GM23248 (cell line): ENCODE measurements around the gene FAM76B. TPM values are rescaled to one million over a fixed set of nuclear protein-coding genes. Genes with fewer than 3 reads are reported as not detected.

Experiments used
- DNase-seq: peaks from one replicate; pipeline ENCODE4 v3.0.0-alpha.2; 2015
- H2AFZ ChIP-seq: fragments of 200-600 bp; sonication (generic); 2 replicates; pipeline ENCODE4 v1.6.1; 2016; ENCODE audit warnings: antibody characterized with exemption
- H3F3A ChIP-seq: fragments of 200-600 bp; sonication (generic); 2 replicates; pipeline ENCODE4 v1.6.1; 2016; ENCODE audit warnings: mild to moderate bottlenecking, antibody characterized with exemption, mixed run types; ENCODE audit not compliant: insufficient read depth
- H3K27ac ChIP-seq: fragments of 200-600 bp; sonication (generic); 2 replicates; pipeline ENCODE4 v1.5.1; 2016; ENCODE audit warnings: mild to moderate bottlenecking
- H3K27me3 ChIP-seq: fragments of 200-600 bp; sonication (generic); replicated peaks from 2 replicates; pipeline ENCODE4 v1.6.1; 2016; ENCODE audit warnings: mild to moderate bottlenecking; ENCODE audit not compliant: insufficient read depth
- H3K36me3 ChIP-seq: fragments of 200-600 bp; sonication (generic); 2 replicates; pipeline ENCODE4 v1.6.1; 2016; ENCODE audit warnings: low read depth, mild to moderate bottlenecking
- H3K4me1 ChIP-seq: fragments of 200-600 bp; sonication (generic); 2 replicates; pipeline ENCODE4 v1.6.1; 2016; ENCODE audit warnings: mild to moderate bottlenecking; ENCODE audit not compliant: insufficient read depth
- H3K4me2 ChIP-seq: fragments of 200-600 bp; sonication (generic); one replicate; pipeline ENCODE4 v1.6.1; 2016; ENCODE audit warnings: mild to moderate bottlenecking; ENCODE audit not compliant: unreplicated experiment
- H3K4me3 ChIP-seq: fragments of 200-600 bp; sonication (generic); 2 replicates; pipeline ENCODE4 v1.5.1; 2016; ENCODE audit warnings: mild to moderate bottlenecking
- H3K79me2 ChIP-seq: fragments of 200-600 bp; sonication (generic); 2 replicates; pipeline ENCODE4 v1.6.1; 2016; ENCODE audit warnings: mild to moderate bottlenecking; ENCODE audit not compliant: insufficient read depth
- H3K9ac ChIP-seq: fragments of 200-600 bp; sonication (generic); 2 replicates; pipeline ENCODE4 v1.6.1; 2016; ENCODE audit warnings: mild to moderate bottlenecking
- H3K9me2 ChIP-seq: fragments of 200-600 bp; sonication (generic); 2 replicates; pipeline ENCODE4 v1.6.1; 2016; ENCODE audit warnings: mixed run types, mild to moderate bottlenecking, moderate library complexity; ENCODE audit not compliant: insufficient read depth
- H3K9me3 ChIP-seq: fragments of 200-600 bp; sonication (generic); one replicate; pipeline ENCODE4 v1.6.1; 2017; ENCODE audit warnings: low read depth
- H4K20me1 ChIP-seq: fragments of 200-600 bp; sonication (generic); 2 replicates; pipeline ENCODE4 v1.6.0; 2016; ENCODE audit not compliant: insufficient read depth
- EZH2 ChIP-seq: fragments of 200-600 bp; sonication (generic); IDR thresholded peaks from 2 replicates; pipeline ENCODE4 v1.6.1; 2018; ENCODE audit warnings: antibody characterized with exemption, mild to moderate bottlenecking; ENCODE audit not compliant: insufficient read depth, poor library complexity, severe bottlenecking
- EZH2phosphoT487 ChIP-seq: fragments of 200-600 bp; sonication (generic); IDR thresholded peaks from 2 replicates; pipeline ENCODE4 v1.6.1; 2018; ENCODE audit warnings: antibody characterized with exemption, moderate library complexity, mild to moderate bottlenecking, low read depth; ENCODE audit not compliant: insufficient read depth
- WGBS, 2 experiments: methylation state at CpG; one replicate each; pipeline ENCODE4 v1.1.6; 2015 to 2017; ENCODE audit warnings: low lambda C conversion rate in 2 of 2, low coverage in 1 of 2; ENCODE audit errors: missing lambda C conversion rate in 2 of 2; 5-methylcytosine and 5-hydroxymethylcytosine counted together
- in situ Hi-C: fragments of 300-500 bp; cut with MboI; formaldehyde crosslinking; loops from 2 replicates; pipeline ENCODE4 v1.15.0; 2020
- polyA plus RNA-seq: library from polyadenylated mRNA; unstranded; fragments of >200 nt; fragmentation: Nextera tagmentation; extraction: Ambion mirVana; gene quantifications from 2 replicates; pipeline ENCODE4 v1.2.1, GENCODE V29; 2016
- total RNA-seq: library from RNA; depleted of rRNA; stranded (reverse); fragments of >200 nt; shearing (Covaris generic); gene quantifications from 2 replicates; pipeline ENCODE4 v1.2.3, GENCODE V29; 2014

The FAM76B gene
- total and polyA plus RNA-seq, 2 experiments from 2014 or later, result 8.0 to 10.4 TPM

DNA sequence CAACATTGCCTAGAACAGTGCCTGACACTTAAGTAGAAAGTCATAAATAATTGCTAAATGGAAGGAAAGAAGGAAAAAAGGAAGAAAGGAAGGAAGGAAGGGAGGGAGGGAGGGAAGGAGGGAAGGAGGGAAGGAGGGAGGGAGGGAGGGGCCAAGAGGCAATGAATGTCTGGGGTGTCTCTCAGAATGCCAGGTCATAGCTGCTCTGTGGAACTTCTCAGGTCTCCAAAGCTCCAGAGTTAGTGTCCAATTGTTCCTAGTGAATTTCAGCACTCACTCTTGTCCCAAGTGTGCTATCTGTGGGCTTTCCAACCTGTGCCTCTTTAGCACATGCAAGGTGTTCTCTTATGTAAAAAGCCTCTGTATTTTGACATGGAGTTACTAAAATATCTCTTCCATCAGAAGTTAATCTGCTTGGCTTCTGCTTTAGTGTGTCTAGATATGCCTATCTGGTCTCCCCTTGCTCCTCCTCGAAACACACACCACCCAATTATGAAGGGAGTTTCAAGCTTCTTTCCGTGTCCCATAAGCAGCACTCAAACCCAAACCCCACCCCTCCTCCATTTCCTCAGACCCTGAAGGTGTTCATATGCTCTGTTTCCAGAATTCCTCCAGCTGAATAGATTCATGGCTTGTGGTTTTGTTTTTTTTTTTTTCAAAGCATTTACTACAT, 56.5 kb downstream of the FAM76B start:
- Histone ChIP-seq H3K4me2 (no peak overlapping the region), H4K20me1 (no peaks in the 10 kb centered on the region), H3K27me3 (peaks cover 4% of the 10 kb centered on the region), H3K79me2 (no peaks in the 10 kb centered on the region), H3K9me2 (no peaks in the 10 kb centered on the region), H2AFZ (no peak overlapping the region), H3F3A (no peaks in the 10 kb centered on the region), H3K36me3 (no peaks in the 10 kb centered on the region), H3K4me3 (no peak overlapping the region), H3K27ac (no peak overlapping the region), H3K9me3 (no peaks in the 10 kb centered on the region), H3K4me1 (no peaks in the 10 kb centered on the region), H3K9ac (no peak overlapping the region)
- TF ChIP-seq EZH2phosphoT487 (no peak), EZH2 (no peak)
- in situ Hi-C loops, result no loop called here
- no peak for DNase-seq
- WGBS, 2 experiments, result 71 to 76% methylated on average over 2 of the region's 2 CpGs

DNA sequence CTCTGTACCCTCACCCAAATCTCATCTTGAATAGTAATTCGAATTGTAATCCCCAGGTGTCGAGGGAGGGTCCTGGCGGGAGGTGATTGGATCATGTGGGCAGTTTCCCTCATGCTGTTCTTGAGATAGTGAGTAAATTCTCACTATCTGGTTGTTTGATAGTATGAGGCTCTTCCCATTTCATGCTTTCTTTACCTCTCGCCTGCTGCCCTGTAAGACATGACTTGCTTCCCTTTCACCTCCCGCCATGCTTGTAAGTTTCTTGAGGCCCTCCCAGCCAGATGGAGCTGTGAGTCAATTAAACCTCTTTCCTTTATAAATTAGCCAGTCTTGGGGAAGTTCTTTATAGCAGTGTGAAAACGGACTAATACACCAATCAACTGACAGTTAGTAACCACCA, 60.1 kb downstream of the FAM76B start:
- TF ChIP-seq EZH2 (no peak), EZH2phosphoT487 (no peak)
- Histone ChIP-seq H3K4me3 (no peak overlapping the region), H3K9me3 (no peaks in the 10 kb centered on the region), H3K36me3 (no peaks in the 10 kb centered on the region), H3K4me2 (no peak overlapping the region), H4K20me1 (no peaks in the 10 kb centered on the region), H3K27me3 (no peaks in the 10 kb centered on the region; the same call in none of the 2 replicates), H3K4me1 (no peaks in the 10 kb centered on the region), H3K27ac (no peak overlapping the region), H2AFZ (no peak overlapping the region), H3F3A (no peaks in the 10 kb centered on the region), H3K9ac (no peak overlapping the region), H3K79me2 (no peaks in the 10 kb centered on the region), H3K9me2 (no peaks in the 10 kb centered on the region)
- DNase-seq, result no peak
- in situ Hi-C loops, result no loop called here
- WGBS, 2 experiments, result 68 to 72% methylated on average over 6 of the region's 6 CpGs

DNA sequence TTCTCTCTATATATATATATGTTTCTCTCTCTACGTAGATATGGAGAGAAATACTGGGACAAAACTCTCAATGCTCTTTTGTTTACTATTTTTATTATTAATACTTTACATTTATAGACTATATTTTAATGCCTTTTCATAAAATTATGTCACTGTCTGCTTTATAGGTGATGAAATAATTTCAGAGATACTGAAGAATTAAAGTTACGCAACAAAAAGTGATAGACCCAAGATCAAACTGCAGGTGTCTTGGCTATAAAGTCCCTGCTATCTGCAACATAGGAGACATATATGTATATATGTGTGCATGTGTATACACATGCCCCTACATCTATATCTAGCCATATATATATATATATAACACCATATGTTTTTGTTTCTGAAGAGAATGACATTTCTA, 60.8 kb downstream of the FAM76B start:
- Histone ChIP-seq H3K36me3 (no peaks in the 10 kb centered on the region), H3K4me1 (no peaks in the 10 kb centered on the region), H3K4me2 (no peak overlapping the region), H3K9me3 (no peaks in the 10 kb centered on the region), H3K27ac (no peak overlapping the region), H3K9ac (no peak overlapping the region), H3F3A (no peaks in the 10 kb centered on the region), H3K4me3 (no peak overlapping the region), H3K27me3 (no peaks in the 10 kb centered on the region; the same call in 1 of the 2 replicates), H2AFZ (no peak overlapping the region), H4K20me1 (no peaks in the 10 kb centered on the region), H3K9me2 (no peaks in the 10 kb centered on the region), H3K79me2 (no peaks in the 10 kb centered on the region)
- in situ Hi-C loops, result no loop called here
- WGBS, 2 experiments, result 73 to 80% methylated on average over 2 of the region's 2 CpGs
- TF ChIP-seq EZH2, result no peak
- TF ChIP-seq EZH2phosphoT487, result no peak
- DNase-seq, result no peak

DNA sequence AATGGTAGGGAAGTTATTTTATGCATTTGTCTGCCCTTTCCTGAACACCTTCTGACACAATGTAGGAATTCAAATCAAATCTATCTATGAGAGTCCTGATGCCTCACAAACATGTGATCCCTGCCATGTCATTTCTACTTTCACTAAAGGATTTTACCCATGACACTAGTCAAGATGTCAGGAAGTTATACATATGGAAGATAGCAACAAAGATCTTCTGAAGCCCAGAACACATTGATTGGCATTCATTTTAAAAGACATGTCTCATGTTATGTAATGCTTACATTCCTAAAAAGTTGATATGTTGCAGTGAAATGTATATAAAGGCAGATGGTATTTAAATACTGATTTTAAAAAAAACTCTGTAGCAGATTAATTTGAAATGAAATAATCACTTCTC, 61.5 kb downstream of the FAM76B start:
- no peak overlapping the region for H3K4me2 ChIP-seq
- no peak overlapping the region for H3K27ac ChIP-seq
- no peaks in the 10 kb centered on the region for H3K9me2 ChIP-seq
- H3K9me3 ChIP-seq, result no peaks in the 10 kb centered on the region
- no peak overlapping the region for H2AFZ ChIP-seq
- in situ Hi-C loops, result no loop called here
- no peak overlapping the region for H3K9ac ChIP-seq
- H3K79me2 ChIP-seq, result no peaks in the 10 kb centered on the region
- H4K20me1 ChIP-seq, result no peaks in the 10 kb centered on the region
- H3K36me3 ChIP-seq, result no peaks in the 10 kb centered on the region
- H3K27me3 ChIP-seq, result no peaks in the 10 kb centered on the region; the same call in 1 of the 2 replicates
- H3K4me3 ChIP-seq, result no peak overlapping the region
- no peaks in the 10 kb centered on the region for H3F3A ChIP-seq
- no peaks in the 10 kb centered on the region for H3K4me1 ChIP-seq
- no peak for DNase-seq
- TF ChIP-seq EZH2, result no peak
- TF ChIP-seq EZH2phosphoT487, result no peak
